GM10248 (cell line): ENCODE data around the gene GTPBP2.
A peak's percentile ranks its signal among the peaks of the same experiment; 100 is the strongest.
"Not testable (repeated sequence)": the region's sequence is repeated elsewhere in the genome, so short reads cannot be mapped to it uniquely, and the experiment has no call there.

Experiments used
- CTCF ChIA-PET: fragments of 300-600 bp; sonication (Branson Sonifier 250); formaldehyde crosslinking; extraction: SDS; loops from one replicate; lab custom pipeline; 2021; ENCODE audit warnings: antibody characterized with exemption; lab: Yijun Ruan, JAX
- POLR2A ChIA-PET: fragments of 350-650 bp; sonication (Branson Sonifier 250); formaldehyde crosslinking; extraction: SDS; loops from one replicate; lab custom pipeline; 2020; ENCODE audit warnings: antibody characterized with exemption; lab: Yijun Ruan, JAX
- DNase-seq: peaks from one replicate; pipeline ENCODE4 v3.0.0; 2012; ENCODE audit errors: extremely low spot score
- CTCF ChIP-seq: IDR thresholded peaks from 2 replicates; pipeline ENCODE4 v1.5.1; 2012; ENCODE audit warnings: mild to moderate bottlenecking, low read depth; ENCODE audit errors: extremely low read depth, missing control alignments, control extremely low read depth

GTPBP2 gene

GRCh38 chr6:43639984-43640800 lies 11.1 kb upstream of the GTPBP2 start:
- no peak for DNase-seq
- no peak for TF ChIP-seq CTCF
- CTCF ChIA-PET: interaction anchor here (0.6 to 6.0 kb wide), 5 partner anchors 10 to 129 kb away, joined by 3 to 32 read pairs (median 3); no protein-coding TSS in a partner anchor
- POLR2A ChIA-PET: no interaction called here

- DNase-seq: no peak
- TF ChIP-seq CTCF: no peak
- CTCF ChIA-PET: interaction anchor here (1.0 to 6.0 kb wide), 5 partner anchors 9 to 442 kb away, joined by 3 to 32 read pairs (median 6); no protein-coding TSS in a partner anchor
- POLR2A ChIA-PET: interaction anchor here (1.2 kb wide), 1 partner anchor 61 kb away, joined by 3 read pairs; the partner anchor contains the start of genes POLH and XPO5
Measured at GRCh38 chr6:43636308-43636659, 7.2 kb upstream of the GTPBP2 start.

GRCh38 chr6:43635387-43636307 lies 6.6 kb upstream of the GTPBP2 start, which contains the start of gene MAD2L1BP:
TSS of gene MAD2L1BP (plus strand) at chr6:43635840. CDS start at chr6:43635876, 36 bp downstream.
- POLR2A ChIA-PET: interaction anchor here (0.5 to 1.2 kb wide), 2 partner anchors 60 to 134 kb away, joined by 3 read pairs; partner anchors contain the start of genes POLH, VEGFA and XPO5
- peak; percentile 83 for DNase-seq
- no peak for TF ChIP-seq CTCF
- CTCF ChIA-PET: interaction anchor here (1.8 to 6.0 kb wide), 2 partner anchors 32 to 443 kb away, joined by 6 to 32 read pairs; no protein-coding TSS in a partner anchor

GRCh38 chr6:43634702-43635303 lies 5.7 kb upstream of the GTPBP2 start:
- POLR2A ChIA-PET: interaction anchor here (0.5 to 1.2 kb wide), 2 partner anchors 59 to 135 kb away, joined by 3 read pairs; partner anchors contain the start of genes POLH, VEGFA and XPO5
- TF ChIP-seq CTCF: no peak
- CTCF ChIA-PET: interaction anchor here (1.8 to 6.0 kb wide), 2 partner anchors 33 to 444 kb away, joined by 6 to 32 read pairs; no protein-coding TSS in a partner anchor
- no peak for DNase-seq

DNA sequence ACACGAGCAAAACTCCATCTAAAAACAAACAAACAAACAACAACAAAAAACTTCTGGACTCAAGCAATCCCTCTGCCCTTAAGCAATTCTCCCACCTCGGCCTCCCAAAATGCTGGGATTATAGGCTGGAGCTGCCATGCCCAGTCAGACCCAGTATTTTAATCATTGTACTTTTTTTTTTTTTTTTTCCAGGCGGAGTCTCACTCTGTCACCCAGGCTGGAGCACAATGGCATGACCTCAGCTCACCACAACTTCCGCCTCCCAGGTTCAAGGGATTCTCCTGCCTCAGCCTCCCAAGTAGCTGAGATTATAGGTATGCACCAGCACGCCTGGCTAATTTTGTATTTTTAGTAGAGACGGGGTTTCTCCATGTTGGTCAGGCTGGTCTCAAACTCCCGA lies 3.9 kb upstream of the GTPBP2 start:
- DNase-seq, POLR2A ChIA-PET: not testable (repeated sequence)
- CTCF ChIA-PET: interaction anchor here (1.4 kb wide), 1 partner anchor 34 kb away, joined by 3 read pairs; no protein-coding TSS in a partner anchor

DNA sequence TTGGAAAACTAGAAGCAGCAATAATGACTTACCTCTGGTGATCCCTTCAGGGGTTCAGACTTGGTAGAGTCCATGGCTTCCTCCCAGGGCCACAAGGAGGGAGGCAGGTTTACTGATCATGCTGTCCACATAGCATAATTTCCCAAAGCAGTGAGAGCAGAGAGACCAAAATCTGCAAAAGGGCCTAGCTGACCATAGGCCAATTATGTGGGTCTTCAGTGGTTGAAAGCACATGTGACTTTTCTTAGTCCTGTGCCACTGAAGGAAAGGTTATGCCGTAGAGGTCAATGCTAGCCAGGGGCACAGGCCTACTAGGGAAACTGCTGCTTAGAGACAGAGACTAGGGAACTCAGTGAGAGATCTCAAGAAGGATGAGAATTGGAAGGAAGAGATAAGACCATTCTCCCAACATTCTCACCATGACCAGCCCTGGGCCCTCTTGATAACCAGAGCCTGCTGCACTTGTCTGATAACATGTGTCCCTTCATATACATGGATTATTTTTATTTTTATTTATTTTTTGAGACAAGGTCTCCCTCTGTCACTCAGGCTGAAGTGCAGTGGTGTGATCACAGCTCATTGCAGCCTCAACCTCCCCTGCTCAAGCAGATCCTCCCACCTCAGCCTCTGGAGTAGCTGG lies 2.0 kb upstream of the GTPBP2 start:
- no peak for DNase-seq
- CTCF ChIA-PET: interaction anchor here (0.8 to 2.9 kb wide), 4 partner anchors 13 to 138 kb away, joined by 3 to 18 read pairs (median 6); partner anchors contain the start of gene VEGFA
- POLR2A ChIA-PET: interaction anchor here (0.6 kb wide), 1 partner anchor 406 kb away, joined by 3 read pairs; no protein-coding TSS in a partner anchor
- no peak for TF ChIP-seq CTCF
